GM18505 (cell line): Measurements from ENCODE around the gene SH3GL2.

Source experiments
- ATAC-seq: cut with Tn5 transposase; IDR thresholded peaks from one replicate; pipeline ENCODE4 v1.9.1; 2021; ENCODE audit not compliant: unreplicated experiment
- POLR2A ChIP-seq: IDR thresholded peaks from 4 replicates; pipeline ENCODE4 v1.6.1; 2011; ENCODE audit warnings: borderline replicate concordance; ENCODE audit not compliant: insufficient read depth, insufficient read length; ENCODE audit errors: extremely low read depth

Gene SH3GL2

DNA sequence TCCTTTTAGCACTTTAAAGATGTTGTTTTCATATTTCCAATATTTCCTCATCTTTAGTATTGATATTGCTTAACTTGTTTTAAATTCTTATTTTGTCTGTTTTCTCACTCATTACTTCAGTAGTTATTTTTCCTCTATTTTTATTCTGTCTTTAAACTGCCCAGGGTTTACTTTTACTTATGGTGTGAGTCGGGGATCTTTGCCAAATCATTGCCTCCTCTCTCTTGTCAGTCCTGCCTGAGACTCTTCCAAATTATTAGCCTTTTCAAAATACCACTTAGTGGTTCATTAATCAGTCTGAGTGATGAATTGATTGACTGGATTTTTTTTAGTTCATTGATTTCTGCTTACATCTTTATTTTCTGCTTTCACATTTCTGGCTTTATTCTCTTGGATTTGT is 72.9 kb downstream of the SH3GL2 start:
- TF ChIP-seq POLR2A = no peak
- ATAC-seq = no peak

DNA sequence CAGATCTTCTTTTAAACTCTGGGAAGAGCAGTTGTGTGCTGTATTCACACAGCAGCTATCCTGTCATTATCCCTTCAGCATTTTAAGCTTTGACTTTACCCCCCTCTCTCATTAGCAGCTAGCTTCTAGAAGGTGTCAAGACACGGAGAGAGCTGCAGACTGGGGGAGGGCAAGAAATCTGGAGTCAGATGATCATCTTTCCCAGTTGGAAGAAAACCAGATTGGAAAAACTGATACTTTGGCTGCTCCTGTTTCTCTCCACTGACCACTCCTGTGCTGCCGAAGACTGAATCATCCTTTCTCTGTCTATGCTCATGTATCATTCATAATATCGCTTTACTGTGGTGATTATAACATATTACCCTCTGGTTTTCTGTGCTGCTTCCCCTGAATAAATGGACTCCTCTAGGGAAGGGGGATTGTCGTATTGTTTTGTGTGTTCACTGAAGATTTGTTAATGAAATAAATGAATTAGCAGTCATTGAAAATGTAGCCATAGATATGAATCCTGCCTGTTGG is 75.1 kb downstream of the SH3GL2 start:
- no peak for ATAC-seq

GRCh38 chr9:17656889-17657288 is 78.0 kb downstream of the SH3GL2 start:
- no peak for ATAC-seq

More for the DNA sequence above, 75.1 kb downstream of the SH3GL2 start:
- no peak for TF ChIP-seq POLR2A

DNA sequence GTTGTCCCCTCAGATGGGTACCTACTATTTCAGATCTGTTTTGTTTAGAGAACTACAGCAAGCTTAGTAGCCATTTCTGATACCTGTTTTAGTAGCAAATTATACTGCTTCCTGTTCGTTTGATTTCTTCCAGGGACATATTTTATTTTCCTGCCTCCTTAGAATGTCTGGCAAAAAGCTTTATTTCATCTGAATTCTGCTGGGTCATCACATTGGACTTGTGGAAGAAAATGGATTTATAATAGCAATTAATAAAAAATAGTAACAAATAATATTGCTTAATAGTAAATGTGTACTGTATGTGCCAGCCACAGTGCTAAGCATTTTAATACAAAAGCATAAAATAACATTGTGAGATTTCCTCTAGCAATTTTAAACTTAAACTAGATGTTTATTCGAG is 79.4 kb downstream of the SH3GL2 start:
- no peak for TF ChIP-seq POLR2A
- ATAC-seq = no peak

More at GRCh38 chr9:17656889-17657288, 78.0 kb downstream of the SH3GL2 start:
- no peak for TF ChIP-seq POLR2A

DNA sequence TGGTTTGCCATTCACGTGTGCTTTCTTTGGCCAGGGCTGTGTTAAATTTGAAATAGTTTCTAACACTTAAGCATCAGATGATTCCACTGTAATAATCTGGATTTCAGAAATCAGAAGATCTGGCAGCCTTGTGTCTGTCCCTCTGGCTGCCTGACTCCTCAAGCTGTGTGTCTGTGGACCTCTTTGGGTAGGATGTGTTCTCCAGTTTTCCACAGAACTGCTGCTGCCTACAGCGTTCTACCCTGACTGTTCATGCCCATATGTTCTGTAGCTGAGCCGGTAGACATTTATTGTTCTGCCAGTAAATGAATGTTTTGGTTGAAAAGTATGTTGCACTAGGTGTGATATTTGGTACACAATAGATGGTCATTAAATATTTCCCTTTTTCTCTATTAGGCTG is 81.3 kb downstream of the SH3GL2 start:
- no peak for ATAC-seq
- no peak for TF ChIP-seq POLR2A

DNA sequence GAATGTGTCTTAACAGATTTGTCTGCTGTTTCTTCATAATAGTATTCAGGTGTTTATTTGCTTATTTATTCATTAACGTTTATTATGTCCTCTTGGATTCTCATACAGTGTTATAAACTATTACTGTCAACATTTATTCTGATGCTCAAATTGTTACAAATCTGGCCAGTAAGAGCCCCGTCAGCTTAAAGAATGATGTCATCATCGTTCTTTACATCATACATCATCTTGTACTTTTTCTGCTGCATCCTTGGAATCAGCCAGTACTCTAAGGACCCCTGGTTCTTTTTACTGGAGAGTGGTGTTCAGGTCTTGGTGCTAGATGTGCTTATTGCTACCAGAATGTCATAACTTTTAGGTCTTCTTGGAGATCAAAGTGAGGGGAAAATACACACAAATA is 86.6 kb downstream of the SH3GL2 start:
- ATAC-seq = no peak
- TF ChIP-seq POLR2A = no peak

DNA sequence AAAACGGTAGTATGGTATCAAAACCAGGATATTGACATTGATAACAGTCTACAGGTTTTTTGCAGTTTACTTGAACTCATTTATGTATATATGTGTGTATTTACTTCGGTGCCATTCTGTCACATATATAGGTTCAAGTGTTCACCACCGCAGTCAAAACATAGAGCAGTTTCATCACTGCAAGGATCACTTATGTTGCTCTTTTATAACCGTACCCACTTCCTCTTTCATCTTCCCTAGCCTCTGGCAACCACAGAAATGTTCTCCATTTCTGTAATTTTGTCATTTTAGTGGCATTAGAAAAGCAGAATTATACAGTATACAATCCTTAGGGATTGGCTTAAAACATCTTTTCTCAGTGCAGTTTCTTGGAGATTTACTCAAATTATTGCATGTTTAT is 90.3 kb downstream of the SH3GL2 start:
- no peak for TF ChIP-seq POLR2A
- ATAC-seq = no peak

DNA sequence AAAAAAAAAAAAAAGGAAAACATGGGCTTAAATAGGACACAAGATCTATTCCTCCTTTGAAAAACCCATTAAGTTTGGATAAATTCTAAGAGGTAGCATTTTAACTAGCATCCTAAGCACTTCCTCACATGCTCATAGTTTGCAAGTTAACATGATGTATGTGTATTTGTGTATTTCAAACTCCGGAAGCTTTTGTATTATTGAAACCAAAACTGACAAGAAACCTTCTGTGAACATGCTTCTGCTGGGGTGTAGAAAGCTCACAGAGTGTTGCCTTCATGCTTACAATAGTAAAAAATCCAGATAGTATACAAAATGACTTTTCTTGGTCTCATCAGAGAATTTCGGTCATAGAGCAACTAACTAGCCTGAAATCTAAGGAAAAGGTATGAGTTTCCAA is 103.8 kb downstream of the SH3GL2 start:
- TF ChIP-seq POLR2A = no peak
- ATAC-seq = no peak

DNA sequence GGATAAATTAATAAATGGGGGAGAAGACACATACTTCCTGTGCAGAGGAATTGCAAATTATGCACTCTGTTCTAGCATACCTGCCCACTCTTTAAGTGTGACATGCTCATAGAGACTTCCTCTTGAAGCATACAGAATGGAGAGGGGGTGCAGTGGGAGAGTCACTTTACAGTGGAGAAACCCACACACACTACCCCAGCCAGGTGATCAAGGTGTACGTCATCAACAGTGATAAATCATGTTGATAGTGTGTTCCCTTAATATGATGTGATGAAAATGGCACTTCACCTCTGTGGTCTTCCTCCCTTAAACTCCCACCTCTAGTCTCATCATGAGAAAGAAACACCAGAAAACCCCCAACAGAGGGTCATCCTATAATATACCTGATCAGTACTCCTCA is 110.0 kb downstream of the SH3GL2 start:
- no peak for ATAC-seq
- TF ChIP-seq POLR2A = no peak

DNA sequence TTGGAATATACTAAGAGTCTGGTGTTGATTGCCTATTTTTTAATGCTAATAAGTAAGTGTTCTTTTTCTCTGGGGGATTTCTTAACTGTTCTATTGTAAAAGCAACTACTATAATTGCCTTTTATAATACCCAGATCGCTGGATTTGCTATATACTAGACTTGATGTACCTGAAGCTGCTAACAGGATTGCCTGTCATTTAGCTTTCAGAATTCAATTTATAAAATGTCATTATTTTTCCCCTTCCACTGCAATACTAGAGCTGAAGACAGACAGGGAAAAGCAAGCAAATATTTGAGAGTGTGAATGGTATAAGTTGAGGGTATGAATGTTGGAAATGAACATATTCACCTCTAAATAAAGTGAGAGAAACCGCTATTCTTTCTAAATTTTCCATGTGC is 115.5 kb downstream of the SH3GL2 start:
- no peak for TF ChIP-seq POLR2A
- ATAC-seq = no peak

- no peak for TF ChIP-seq POLR2A
- ATAC-seq = no peak
These were observed 116.6 kb downstream of the SH3GL2 start for GRCh38 chr9:17695482-17695881.

DNA sequence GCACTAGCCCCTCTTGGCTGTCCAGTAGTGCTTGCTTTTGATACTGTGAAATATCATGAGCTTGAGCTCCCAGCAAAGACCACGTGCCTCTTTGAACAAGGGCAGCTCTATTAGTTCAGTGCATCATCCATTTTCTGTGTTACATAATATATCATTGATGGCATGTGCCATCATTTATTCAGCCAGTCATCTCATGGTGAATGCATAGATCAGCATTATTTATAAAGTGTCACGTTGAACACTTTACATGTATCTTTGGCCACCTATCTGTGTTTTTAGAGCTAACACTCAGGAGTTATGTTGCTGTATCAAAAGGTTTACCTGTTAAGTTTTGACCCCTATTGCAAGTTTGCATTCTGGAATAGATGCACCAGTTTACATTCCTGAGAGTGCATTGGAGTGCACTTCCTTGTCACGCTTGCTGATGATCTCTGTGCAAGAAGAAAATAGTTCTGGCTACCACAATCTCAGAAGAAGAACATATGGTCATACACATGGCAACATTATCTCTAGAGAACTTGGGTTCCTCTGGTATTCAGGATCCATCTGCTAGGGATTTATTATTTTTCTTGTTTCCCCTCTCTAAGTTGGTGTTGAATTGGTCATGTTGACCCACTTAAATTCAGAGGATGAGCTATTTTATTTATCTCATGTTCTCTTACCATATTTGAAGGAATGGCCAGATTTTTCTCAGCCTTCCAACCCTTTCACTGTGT is 120.9 kb downstream of the SH3GL2 start:
- no peak for TF ChIP-seq POLR2A
- no peak for ATAC-seq

- TF ChIP-seq POLR2A = no peak
- ATAC-seq = no peak
These were observed 127.5 kb downstream of the SH3GL2 start for GRCh38 chr9:17706347-17706746.

- ATAC-seq = no peak
- TF ChIP-seq POLR2A = no peak
These were observed 140.2 kb downstream of the SH3GL2 start for GRCh38 chr9:17719053-17719452.

DNA sequence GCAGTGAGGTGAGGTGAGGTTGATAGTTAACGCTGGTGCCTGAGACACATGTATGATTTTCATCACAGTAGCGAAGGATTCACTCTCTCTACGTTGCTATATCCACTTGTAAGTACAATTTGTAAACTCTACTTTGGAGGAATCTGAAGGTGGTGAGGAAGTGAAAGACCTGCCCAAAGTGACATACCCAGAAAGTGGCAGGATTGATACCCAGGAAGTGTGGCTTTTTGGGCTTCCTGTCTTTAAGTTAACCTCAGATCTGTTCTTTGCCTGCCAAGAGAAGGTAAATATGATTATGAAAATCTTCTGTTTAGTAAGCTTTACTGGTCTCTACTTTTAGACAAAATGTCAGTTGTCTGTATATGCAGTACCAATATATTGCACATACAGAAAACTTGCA is 143.1 kb downstream of the SH3GL2 start:
- ATAC-seq = no peak
- TF ChIP-seq POLR2A = no peak

DNA sequence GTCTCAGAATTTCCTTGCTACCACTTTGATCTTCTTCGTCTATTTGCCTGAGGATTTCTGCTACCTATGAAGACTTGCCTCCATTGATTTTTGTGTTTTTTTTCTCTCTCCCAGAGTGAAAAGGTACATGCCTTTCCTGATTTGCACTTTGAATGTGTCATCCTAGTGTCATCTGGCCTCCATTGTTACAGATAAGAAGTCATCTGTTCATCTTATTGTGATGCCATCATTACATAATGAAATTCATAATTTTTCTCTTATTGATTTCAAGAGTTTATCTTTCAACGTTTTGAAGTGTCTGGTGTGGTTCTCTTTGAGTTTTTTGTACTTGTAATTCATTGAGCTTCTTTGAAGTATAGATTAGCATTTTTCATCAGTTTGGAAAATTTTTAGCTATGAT is 144.8 kb downstream of the SH3GL2 start:
- no peak for TF ChIP-seq POLR2A
- no peak for ATAC-seq
